Gastrocnemius medialis (tissue), 4 donors: ENCODE measurements around the gene ZG16B. TPM values are rescaled to one million over a fixed set of nuclear protein-coding genes. Genes with fewer than 3 reads are reported as not detected.

ENCODE experiments used
- ATAC-seq, 2 donors: fragments of 150-250 bp; one replicate each; pipeline ENCODE4 v1.9.1; 2016
- DNase-seq, 2 donors: peaks; one replicate each; pipeline ENCODE4 v3.0.0-alpha.2; 2019
- H3K27ac ChIP-seq, 4 donors: fragments of 200-600 bp; sonication (generic); 1 replicate in 1 of 4; 2 replicates in 3 of 4; pipeline ENCODE4 v1.5.1; 2016 to 2018; ENCODE audit warnings: mild to moderate bottlenecking in 2 of 4, moderate library complexity in 1 of 4
- H3K27me3 ChIP-seq, 3 donors: fragments of 200-600 bp; sonication (generic) in 2 of 3; 1 replicate in 1 of 3; 2 replicates in 2 of 3; pipeline versions ENCODE4 v1.5.1 to v1.6.0; 2016 to 2019; ENCODE audit warnings: mild to moderate bottlenecking in 1 of 3, moderate library complexity in 1 of 3
- H3K36me3 ChIP-seq, 2 donors: fragments of 200-600 bp; sonication (generic) in 1 of 2; one replicate each; pipeline ENCODE4 v1.5.1; 2017 to 2018
- H3K4me1 ChIP-seq, 2 donors: fragments of 200-600 bp; sonication (generic) in 1 of 2; one replicate each; pipeline ENCODE4 v1.5.1; 2016 to 2017; ENCODE audit warnings: mild to moderate bottlenecking in 2 of 2
- H3K4me3 ChIP-seq, 4 donors: fragments of 200-600 bp; sonication (generic) in 3 of 4; 1 replicate in 1 of 4; 2 replicates in 3 of 4; pipeline ENCODE4 v1.5.1; 2016 to 2019; ENCODE audit warnings: mild to moderate bottlenecking in 2 of 4
- H3K9me3 ChIP-seq, 3 donors: fragments of 200-600 bp; sonication (generic) in 2 of 3; 1 replicate in 1 of 3; 2 replicates in 2 of 3; pipeline ENCODE4 v1.5.1; 2016 to 2019
- POLR2A ChIP-seq, 2 donors: fragments of 450-650 bp; IDR thresholded peaks; one replicate each; pipeline ENCODE4 v1.6.1; 2017; ENCODE audit warnings: antibody characterized with exemption in 2 of 2, mild to moderate bottlenecking in 2 of 2, moderate library complexity in 2 of 2
- in situ Hi-C, 4 donors: fragments of 200-750 bp; cut with MboI; loops; one replicate each; pipeline versions ENCODE4 v1.15.0 to v1.8.0; 2017; ENCODE audit warnings: low sequenced_read_pairs in 4 of 4
- intact Hi-C: fragments of 100-400 bp; cut with DNase I; formaldehyde crosslinking; loops from one replicate; pipeline ENCODE4 v1.15.1; 2023; ENCODE audit warnings: low total_unique reads
- total RNA-seq, 4 donors: library from RNA; depleted of rRNA; stranded (reverse); fragments of >200 nt; gene quantifications; one replicate each; pipeline versions ENCODE4 v1.1.0 to v1.2.3, GENCODE V29; 2016
- TF ChIP-seq, protein P1 (sequence below), 5 experiments: fragments of 450-650 bp in 3 of 5; fragments of 200-600 bp in 2 of 5; sonication (generic) in 2 of 5; IDR thresholded peaks in 4 of 5; conservative IDR thresholded peaks in 1 of 5; 1 replicate in 4 of 5; 2 replicates in 1 of 5; pipeline ENCODE4 v1.5.1; 2016 to 2019; ENCODE audit warnings: antibody characterized with exemption in 5 of 5, mild to moderate bottlenecking in 3 of 5, moderate library complexity in 3 of 5

ZG16B gene
- total RNA-seq, 4 donors from 2014 or later = not detected

DNA sequence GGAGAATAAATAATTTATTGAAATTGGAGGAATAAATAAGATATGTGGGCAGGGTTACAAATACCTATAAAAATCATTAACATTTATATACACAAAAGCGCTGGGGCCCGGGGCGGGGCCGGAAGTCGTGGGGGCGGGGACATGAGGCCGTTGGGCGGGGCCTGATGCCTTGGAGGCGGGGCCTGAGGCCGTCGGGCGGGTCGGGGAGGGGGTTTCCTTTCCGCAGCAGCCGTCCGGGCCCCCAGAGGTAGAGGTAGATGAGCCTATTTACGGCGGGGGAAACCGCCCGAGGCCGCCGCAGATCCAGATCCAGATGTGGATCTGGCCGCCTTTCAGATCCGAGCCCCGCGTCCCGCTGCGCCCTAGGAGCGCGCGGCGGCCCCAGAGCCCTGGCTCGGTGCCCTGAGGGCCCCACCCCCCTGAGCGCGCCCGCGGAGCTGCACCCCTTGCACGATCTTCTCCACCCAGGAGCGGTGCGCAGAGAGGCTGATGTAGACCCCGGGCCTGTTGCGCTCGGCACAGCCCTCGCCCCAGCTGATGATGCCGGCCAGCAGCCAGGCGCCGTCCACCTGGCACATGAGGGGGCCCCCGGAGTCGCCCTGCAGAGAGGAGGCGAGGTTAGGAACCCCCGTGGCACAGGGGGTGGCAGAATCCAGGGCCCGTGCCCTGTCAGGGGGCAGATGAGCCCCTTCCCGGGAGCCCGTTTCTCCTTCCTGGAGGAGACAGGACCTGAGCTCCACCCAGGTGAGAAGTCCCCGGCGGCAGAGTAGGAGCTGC, 22.8 kb downstream of the ZG16B start:
- TF ChIP-seq, protein P1, sequence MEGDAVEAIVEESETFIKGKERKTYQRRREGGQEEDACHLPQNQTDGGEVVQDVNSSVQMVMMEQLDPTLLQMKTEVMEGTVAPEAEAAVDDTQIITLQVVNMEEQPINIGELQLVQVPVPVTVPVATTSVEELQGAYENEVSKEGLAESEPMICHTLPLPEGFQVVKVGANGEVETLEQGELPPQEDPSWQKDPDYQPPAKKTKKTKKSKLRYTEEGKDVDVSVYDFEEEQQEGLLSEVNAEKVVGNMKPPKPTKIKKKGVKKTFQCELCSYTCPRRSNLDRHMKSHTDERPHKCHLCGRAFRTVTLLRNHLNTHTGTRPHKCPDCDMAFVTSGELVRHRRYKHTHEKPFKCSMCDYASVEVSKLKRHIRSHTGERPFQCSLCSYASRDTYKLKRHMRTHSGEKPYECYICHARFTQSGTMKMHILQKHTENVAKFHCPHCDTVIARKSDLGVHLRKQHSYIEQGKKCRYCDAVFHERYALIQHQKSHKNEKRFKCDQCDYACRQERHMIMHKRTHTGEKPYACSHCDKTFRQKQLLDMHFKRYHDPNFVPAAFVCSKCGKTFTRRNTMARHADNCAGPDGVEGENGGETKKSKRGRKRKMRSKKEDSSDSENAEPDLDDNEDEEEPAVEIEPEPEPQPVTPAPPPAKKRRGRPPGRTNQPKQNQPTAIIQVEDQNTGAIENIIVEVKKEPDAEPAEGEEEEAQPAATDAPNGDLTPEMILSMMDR (IDR thresholded peaks at IDR 0.05 in 4 of 5, conservative IDR thresholded peaks at IDR 0.05 in 1 of 5) = no peak
- no peak for TF ChIP-seq POLR2A (IDR thresholded peaks at IDR 0.05)
- ATAC-seq (no peak), DNase-seq (no peak)
- Histone ChIP-seq H3K4me1 (no peaks in the 10 kb centered on the region), H3K9me3 (no peaks in the 10 kb centered on the region), H3K36me3 (no peaks in the 10 kb centered on the region), H3K4me3 (no peak overlapping the region), H3K27ac (no peak overlapping the region), H3K27me3 (peaks cover 35 to 55% (median 47%) of the 10 kb centered on the region in 3 donors)
- intact Hi-C loops (no loop called here), in situ Hi-C loops (no loop called here)

DNA sequence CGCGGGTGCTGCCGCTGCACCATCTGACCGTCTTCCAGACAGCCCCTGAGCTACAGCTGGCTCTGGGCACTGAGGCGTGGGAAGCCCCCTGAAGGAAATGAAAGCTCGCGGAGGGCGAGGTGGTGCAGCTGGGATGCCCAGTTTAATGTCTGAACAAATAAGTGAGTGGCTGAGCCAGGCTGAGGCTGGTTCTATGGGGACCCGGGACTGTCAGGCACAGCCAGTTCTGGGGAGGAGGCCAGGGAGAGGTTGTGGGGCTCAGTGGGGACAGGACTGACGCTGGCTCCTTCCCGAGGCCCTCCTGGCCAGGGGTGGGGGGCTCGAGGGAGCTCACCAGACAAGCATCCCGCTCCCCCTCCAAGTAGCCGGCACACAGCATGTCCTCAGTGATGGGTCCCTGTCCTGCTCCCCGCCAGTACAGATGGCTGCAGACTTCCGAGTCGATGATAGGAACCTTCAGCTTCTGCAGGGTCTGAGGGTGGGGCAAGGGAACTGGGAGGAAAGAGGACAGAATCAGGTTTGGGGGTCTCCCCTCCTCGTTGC, 23.5 kb downstream of the ZG16B start:
- intact Hi-C loops = no loop called here
- H3K27me3 ChIP-seq = peaks cover 42 to 56% (median 54%) of the 10 kb centered on the region in 3 donors
- TF ChIP-seq, protein P1 (IDR thresholded peaks at IDR 0.05 in 4 of 5, conservative IDR thresholded peaks at IDR 0.05 in 1 of 5) = no peak
- no peak for TF ChIP-seq POLR2A (IDR thresholded peaks at IDR 0.05)
- H3K36me3 ChIP-seq = no peaks in the 10 kb centered on the region
- in situ Hi-C loops = no loop called here
- no peak overlapping the region for H3K4me3 ChIP-seq
- H3K27ac ChIP-seq = no peak overlapping the region
- ATAC-seq (no peak), DNase-seq (no peak)
- H3K9me3 ChIP-seq = no peaks in the 10 kb centered on the region
- no peaks in the 10 kb centered on the region for H3K4me1 ChIP-seq

DNA sequence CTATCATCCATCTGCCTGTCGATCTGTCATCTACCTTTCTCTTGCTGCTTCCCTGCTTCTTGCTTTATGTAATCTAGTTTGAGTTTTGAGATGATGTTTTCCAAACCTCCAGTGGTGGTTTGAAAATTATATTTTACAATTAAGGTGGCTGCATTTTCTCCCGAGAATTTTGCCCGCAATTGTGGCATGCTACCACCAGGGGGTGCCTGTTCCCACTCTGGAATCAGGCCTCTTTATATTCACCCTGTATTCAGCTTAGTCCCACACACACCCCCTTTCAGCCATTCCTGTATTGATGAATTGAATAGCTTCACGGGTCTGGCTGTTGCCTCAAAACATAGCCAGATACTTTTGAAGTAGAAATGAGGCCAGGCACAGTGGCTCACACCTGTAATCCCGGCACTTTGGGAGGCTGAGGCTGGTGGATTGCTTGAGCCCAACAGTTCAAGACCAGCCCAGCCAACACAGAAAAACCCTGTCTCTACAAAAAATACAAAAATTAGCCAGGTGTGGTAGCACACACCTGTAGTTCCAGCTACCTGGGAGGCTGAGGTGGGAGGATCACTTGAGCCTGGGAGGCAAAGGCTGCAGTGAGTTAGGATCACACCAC, 24.7 kb downstream of the ZG16B start:
- in situ Hi-C loops (no loop called here), intact Hi-C loops (no loop called here)
- Histone ChIP-seq H3K4me1 (no peaks in the 10 kb centered on the region), H3K27me3 (peaks cover 49 to 60% (median 57%) of the 10 kb centered on the region in 3 donors), H3K27ac (no peak overlapping the region), H3K9me3 (no peaks in the 10 kb centered on the region), H3K36me3 (no peaks in the 10 kb centered on the region), H3K4me3 (no peak overlapping the region)
- ATAC-seq = no peak
- no peak for DNase-seq
- no peak for TF ChIP-seq POLR2A (IDR thresholded peaks at IDR 0.05)
- TF ChIP-seq, protein P1 (IDR thresholded peaks at IDR 0.05 in 4 of 5, conservative IDR thresholded peaks at IDR 0.05 in 1 of 5) = no peak

DNA sequence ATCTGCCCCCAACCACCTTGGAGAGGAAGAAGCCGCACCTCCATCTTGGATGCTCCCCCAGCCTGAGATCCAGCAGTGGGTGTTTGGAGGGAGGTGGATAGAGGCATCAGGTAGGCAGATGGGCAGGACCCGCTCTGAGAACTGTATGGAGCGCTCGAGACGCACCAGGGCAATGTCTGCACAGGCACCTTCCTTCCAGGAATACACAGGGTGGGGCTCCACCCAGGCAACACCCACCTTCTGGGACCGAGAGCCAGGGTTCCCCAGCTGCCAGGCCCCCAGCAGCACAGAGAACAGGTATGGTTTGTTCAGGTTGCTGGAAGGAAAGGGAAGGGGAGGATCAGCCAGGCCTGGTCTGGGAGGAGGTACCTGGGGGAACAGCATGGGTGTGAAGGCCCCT, 25.4 kb downstream of the ZG16B start:
- DNase-seq = no peak

More for the DNA sequence above, 25.4 kb downstream of the ZG16B start:
- no peaks in the 10 kb centered on the region for H3K36me3 ChIP-seq
- H3K4me1 ChIP-seq = no peaks in the 10 kb centered on the region
- H3K27ac ChIP-seq = no peak overlapping the region
- no peaks in the 10 kb centered on the region for H3K9me3 ChIP-seq
- TF ChIP-seq, protein P1 (IDR thresholded peaks at IDR 0.05 in 4 of 5, conservative IDR thresholded peaks at IDR 0.05 in 1 of 5) = no peak
- no peak for TF ChIP-seq POLR2A (IDR thresholded peaks at IDR 0.05)
- H3K4me3 ChIP-seq = no peak overlapping the region
- no peak for ATAC-seq
- H3K27me3 ChIP-seq = peaks cover 55 to 57% (median 55%) of the 10 kb centered on the region in 3 donors
- in situ Hi-C loops = no loop called here
- intact Hi-C loops = no loop called here
